H54 (cell line): Measurements from ENCODE around the gene SGSM2.
A peak's percentile ranks its signal among the peaks of the same experiment; 100 is the strongest.
"Not testable (repeated sequence)": the region's sequence is repeated elsewhere in the genome, so short reads cannot be mapped to it uniquely, and the experiment has no call there.

Experiments used
- DNase-seq: peaks from one replicate; pipeline ENCODE4 v3.0.0; 2011; ENCODE audit warnings: low spot score, mixed read lengths; ENCODE audit not compliant: insufficient read length
- FAIRE-seq: peaks from 3 replicates; lab custom pipeline; 2011; peaks lifted over from hg19 to GRCh38; lab: Jason Lieb, UNC
- POLR2A ChIP-seq: IDR thresholded peaks from 2 replicates; pipeline ENCODE4 v1.6.1; 2011; ENCODE audit warnings: low read depth, mild to moderate bottlenecking, low read length

SGSM2 gene

DNA sequence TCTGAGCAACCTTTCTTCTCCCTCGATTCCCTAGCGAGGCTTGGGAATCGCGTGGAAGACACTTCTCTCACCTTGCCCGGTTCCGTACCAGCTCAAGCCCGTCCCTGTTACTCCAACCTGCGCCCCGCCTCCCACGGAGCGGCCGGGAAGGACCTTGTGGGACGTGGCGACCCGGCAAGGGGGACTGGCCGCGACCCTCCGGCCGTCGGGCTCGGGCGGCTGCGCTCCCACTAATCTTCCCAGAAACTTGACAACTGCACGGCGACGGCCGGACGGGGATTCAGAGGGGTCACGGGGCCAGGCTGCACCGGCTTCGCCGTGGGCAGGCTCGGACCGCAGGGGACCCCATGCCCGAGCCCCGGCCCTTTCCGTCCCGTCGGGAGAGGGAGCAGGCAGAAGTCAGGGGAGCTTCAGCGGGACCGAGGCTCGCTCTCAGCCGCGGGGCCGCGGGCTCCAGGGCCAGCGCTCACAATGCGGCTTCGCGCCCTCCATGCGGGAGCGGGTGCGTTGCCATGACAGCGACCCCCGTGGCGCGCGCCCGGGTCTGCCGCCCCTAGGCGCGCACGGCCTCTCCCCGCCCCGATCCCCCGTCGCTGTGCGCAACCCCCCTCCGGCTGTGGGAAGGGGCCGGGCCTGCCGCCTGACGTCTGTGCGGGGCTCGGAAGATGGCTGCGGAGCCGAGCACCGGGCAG is at the start of gene SGSM2:
SGSM2 (plus strand) TSS at position 650 of the 692 bp plus-strand sequence. CDS start 188 bp downstream, outside the sequence.
- FAIRE-seq: no peak
- peak; percentile 59 for DNase-seq
- TF ChIP-seq POLR2A: peak; percentile 49; the same call in 1 of the 2 replicates

- peak; percentile 85 for FAIRE-seq
- no peak for DNase-seq
- no peak for TF ChIP-seq POLR2A
Observed at GRCh38 chr17:2289878-2290478, 47.3 kb upstream of the SGSM2 start.

GRCh38 chr17:2292100-2292499 is 45.2 kb upstream of the SGSM2 start:
- DNase-seq (no peak), FAIRE-seq (no peak)
- no peak for TF ChIP-seq POLR2A

GRCh38 chr17:2295575-2295974 is 41.7 kb upstream of the SGSM2 start:
- peak; percentile 16 for DNase-seq
- TF ChIP-seq POLR2A: no peak
- FAIRE-seq: peak; percentile 43

GRCh38 chr17:2297023-2297422 is 40.3 kb upstream of the SGSM2 start:
- TF ChIP-seq POLR2A: no peak
- DNase-seq (no peak), FAIRE-seq (no peak)

DNA sequence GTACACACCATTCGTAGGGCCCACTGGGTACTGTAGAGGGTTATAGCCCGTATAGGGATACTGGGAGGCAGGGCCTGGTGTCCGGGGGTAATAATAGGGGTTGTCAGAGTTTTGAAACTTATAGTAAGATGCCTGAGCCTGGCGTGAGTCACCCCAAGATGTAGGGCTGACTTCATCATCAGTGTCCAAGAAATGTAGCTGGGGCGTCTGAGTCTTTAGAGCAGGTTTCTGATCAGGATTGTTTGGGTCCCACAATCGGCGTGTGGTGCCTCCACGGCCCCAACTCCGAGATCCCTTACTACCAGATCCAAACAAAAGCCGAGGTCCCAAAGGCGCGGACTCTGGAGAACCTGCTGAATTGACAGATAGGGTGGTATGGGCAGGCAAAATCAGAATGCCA is 38.2 kb upstream of the SGSM2 start:
- DNase-seq: no peak
- no peak for TF ChIP-seq POLR2A
- FAIRE-seq: no peak

- no peak for FAIRE-seq
- no peak for DNase-seq
- no peak for TF ChIP-seq POLR2A
Observed at GRCh38 chr17:2299756-2300155, 37.5 kb upstream of the SGSM2 start.

- no peak for TF ChIP-seq POLR2A
- DNase-seq (peak; percentile 18), FAIRE-seq (no peak)
Observed at GRCh38 chr17:2302778-2303203, 34.5 kb upstream of the SGSM2 start.

DNA sequence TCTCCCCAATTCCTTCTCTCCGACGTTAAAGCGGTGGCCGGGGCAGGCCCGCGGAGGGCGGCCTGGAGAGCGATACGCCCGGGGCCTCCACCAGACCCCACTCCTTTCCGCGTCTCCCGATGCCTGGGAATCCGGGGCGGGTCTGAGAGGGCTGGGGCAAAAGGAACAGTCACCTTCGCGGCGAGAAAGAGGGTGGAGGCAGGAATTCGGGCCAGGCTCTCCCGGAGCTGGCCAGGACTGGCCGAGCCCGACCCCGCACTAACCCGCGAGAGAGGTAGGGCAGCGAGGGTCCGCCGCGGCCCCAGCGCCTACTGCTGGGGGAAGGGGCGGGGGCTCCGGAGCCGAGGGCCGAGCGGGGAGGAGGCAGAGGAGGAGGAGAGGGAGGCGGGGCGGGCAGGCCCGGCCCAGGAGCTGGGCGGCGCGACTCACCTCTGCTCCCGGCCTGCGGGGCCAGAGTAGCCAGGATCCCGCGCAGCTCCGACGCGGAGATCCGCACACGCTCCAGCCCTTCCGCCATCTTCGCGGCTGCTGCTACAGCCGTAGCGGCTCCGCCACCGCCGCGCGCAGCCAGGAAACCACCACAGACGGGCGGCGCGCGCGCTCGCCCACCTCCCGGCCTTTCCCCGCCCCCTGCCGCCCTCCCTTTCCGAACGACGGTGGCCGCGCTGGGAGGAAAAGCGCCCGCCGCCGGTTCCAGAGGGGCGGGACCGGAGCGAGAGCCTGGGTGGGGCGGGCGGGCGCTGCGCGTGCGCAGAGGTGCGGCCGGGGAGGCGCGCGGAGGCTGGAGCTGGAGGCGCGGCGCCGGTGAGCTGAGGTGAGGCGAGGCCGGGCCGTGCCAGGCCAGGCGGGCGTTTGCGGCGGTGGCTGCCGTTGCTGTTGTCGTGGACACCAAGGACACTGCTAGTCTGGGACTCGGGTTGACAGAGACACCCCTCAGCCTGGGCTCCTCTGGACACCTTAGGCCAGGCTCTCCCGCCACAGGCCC is 33.8 kb upstream of the SGSM2 start, which contains the start of the genes SMG6 and SRR:
SMG6 (minus strand) TSS at position 582 of the 985 bp plus-strand sequence; CDS start at position 517, 65 bp downstream.
SRR (plus strand) TSS at position 747 of the 985 bp plus-strand sequence. CDS start 11,611 bp downstream, outside the sequence.
- TF ChIP-seq POLR2A: peak; percentile 81
- DNase-seq: peak; percentile 89
- no peak for FAIRE-seq

DNA sequence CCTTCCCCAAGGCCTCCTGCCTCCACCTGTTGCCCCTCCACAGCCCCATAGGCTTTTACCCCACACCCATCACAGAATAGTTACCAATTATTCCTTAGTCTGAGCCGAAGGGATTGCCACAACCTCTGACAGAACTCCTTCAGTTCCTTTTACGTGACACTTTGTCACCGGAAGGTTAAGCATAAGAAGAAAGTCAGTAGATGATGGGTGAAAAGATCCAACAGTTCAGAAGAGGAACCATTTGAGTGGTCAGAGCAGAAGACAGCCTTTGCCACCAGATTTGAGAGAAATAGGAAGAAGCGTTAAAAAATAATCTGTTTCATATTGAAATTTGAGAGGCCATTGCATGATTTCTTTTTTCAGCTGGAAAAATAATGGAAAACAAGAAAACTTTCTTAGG is 32.4 kb upstream of the SGSM2 start:
- TF ChIP-seq POLR2A: no peak
- FAIRE-seq: no peak
- DNase-seq: no peak

DNA sequence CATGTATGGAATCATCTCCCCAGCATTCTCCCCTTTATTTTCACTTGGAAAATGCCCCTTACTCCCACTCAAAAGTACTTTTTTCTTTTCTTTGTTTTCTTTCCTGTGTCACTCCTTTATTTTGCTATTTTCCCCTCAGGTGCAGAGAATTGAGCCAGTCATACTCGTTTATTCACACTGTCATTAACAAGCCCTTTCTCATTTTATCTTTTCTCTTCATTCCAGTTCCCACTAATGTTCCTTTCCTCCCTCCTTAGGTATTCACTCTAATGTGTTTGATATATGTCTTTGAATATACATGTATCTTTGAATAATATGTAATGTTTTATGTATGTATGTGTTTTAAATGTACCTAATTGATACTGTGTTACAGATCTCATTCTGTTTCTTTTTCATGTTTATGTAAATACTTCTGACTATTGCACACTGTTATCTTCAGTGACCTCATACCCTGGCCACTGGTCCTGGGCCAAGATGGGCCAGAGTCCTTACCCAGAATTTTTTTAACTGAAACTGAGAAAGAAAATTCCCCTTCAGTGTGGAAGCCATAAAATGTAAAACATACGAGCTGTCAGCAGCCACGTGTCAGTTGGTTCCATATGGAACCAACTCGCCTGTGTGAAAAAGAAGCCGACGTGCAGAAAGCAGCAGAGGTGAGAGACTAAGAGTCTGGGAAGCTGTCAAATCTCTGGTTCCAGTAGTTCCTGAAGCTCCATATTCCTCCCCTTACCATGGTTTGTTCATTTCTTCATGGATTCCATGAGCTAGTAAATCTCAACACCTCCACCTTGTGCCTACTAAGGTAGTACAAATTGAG is 27.8 kb upstream of the SGSM2 start:
- no peak for TF ChIP-seq POLR2A
- DNase-seq (no peak), FAIRE-seq (no peak)

GRCh38 chr17:2312736-2313135 is 24.6 kb upstream of the SGSM2 start:
- FAIRE-seq (no peak), DNase-seq (no peak)
- TF ChIP-seq POLR2A: no peak

DNA sequence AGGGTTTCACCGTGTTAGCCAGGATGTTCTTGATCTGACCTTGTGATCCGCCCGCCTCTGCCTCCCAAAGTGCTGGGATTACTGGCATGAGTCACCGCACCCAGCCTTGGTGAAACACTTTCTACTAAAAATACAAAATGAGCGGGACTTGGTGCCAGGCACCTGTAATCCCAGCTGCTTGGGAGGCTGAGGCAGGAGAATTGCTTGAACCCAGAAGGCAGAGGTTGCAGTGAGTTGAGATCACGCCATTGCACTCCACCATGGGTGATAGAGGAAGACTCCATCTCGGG is 20.4 kb upstream of the SGSM2 start:
- not testable (repeated sequence) for FAIRE-seq, DNase-seq
